Astrocyte of the spinal cord (primary cell): ENCODE results near the gene EPG5.
"Not testable (repeated sequence)": the region's sequence is repeated elsewhere in the genome, so short reads cannot be mapped to it uniquely, and the experiment has no call there.

ENCODE experiments used
- DNase-seq: peaks from one replicate; pipeline ENCODE4 v3.0.0; 2011; ENCODE audit warnings: low read depth, low spot score
- H3K4me3 ChIP-seq: 2 replicates; pipeline ENCODE4 v1.5.1; 2011; ENCODE audit warnings: low read depth, mild to moderate bottlenecking, low read length, moderate library complexity
- in situ Hi-C: cut with HindIII; loops from 2 replicates; pipeline ENCODE4 v1.10.0; 2017; ENCODE audit warnings: low sequenced_read_pairs
- TF ChIP-seq, protein P1 (sequence below): IDR thresholded peaks from 2 replicates; pipeline ENCODE4 v1.5.1; 2012; ENCODE audit warnings: low read depth, mild to moderate bottlenecking, low read length, inconsistent platforms

EPG5 gene

DNA sequence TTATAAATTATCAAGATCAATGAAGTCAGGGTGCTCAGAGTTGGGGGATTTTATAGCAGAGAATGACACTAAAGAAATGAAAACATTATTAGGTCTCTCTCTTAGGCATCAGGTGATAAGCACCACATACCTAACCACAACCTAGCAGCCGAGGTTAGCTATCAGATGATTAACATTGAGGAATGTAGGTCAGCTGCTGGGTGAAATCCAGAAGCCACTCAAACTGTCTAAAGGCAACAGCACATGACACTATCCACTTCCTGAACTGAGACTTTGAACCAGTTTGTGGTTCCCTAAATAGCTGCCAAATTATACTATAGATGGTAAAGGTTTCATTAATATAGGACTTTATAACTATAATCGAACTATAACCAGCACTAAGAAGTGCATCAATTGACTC, 4.7 kb downstream of the EPG5 start:
- in situ Hi-C loops: no loop called here
- H3K4me3 ChIP-seq: no peak overlapping the region
- peak; percentile 70 for DNase-seq

GRCh38 chr18:45959484-45959883, 7.6 kb downstream of the EPG5 start:
- DNase-seq, in situ Hi-C loops, H3K4me3 ChIP-seq: not testable (repeated sequence)

More for the DNA sequence above, 4.7 kb downstream of the EPG5 start:
- TF ChIP-seq, protein P1, sequence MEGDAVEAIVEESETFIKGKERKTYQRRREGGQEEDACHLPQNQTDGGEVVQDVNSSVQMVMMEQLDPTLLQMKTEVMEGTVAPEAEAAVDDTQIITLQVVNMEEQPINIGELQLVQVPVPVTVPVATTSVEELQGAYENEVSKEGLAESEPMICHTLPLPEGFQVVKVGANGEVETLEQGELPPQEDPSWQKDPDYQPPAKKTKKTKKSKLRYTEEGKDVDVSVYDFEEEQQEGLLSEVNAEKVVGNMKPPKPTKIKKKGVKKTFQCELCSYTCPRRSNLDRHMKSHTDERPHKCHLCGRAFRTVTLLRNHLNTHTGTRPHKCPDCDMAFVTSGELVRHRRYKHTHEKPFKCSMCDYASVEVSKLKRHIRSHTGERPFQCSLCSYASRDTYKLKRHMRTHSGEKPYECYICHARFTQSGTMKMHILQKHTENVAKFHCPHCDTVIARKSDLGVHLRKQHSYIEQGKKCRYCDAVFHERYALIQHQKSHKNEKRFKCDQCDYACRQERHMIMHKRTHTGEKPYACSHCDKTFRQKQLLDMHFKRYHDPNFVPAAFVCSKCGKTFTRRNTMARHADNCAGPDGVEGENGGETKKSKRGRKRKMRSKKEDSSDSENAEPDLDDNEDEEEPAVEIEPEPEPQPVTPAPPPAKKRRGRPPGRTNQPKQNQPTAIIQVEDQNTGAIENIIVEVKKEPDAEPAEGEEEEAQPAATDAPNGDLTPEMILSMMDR: no peak

DNA sequence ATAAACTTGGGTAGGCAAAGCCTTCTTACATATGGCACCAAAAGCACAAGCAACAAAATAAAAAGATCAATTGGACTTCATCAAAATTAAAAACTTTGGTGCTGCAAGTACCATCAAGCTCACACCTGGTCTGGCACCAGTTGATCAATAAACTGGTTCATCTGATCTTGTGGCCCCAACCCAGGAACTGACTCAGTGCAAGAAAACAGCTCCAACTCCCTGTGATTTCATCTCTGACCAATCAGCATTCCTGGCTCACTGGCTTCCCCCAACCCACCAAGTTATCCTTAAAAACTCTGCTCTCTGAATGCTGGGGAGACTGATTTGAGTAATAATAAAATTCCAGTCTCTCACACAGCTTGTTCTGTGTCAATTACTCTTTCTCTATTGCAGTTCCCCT, 8.4 kb downstream of the EPG5 start:
- in situ Hi-C loops: no loop called here
- H3K4me3 ChIP-seq: no peak overlapping the region
- no peak for DNase-seq
- TF ChIP-seq, protein P1: no peak

DNA sequence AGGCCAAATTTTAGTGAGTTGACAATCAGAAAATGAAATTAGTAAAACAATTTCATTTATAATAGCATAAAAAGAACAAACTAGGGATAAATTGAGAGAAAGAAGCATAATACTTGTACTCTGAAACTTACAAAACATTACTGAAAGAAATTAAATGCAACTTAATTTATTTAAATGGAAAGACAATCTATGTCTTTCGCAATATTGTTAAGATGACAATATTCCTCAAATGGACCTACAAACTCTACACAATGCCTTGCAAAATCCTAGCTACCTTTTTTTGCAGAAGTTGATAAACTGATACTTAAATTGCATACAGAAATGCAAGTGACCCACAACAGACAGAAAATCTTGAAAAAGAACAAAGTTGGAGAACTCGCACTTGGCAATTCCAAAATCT, 9.1 kb downstream of the EPG5 start:
- in situ Hi-C loops: no loop called here
- H3K4me3 ChIP-seq: no peak overlapping the region

GRCh38 chr18:45957100-45957499, 10.0 kb downstream of the EPG5 start:
- no peak overlapping the region for H3K4me3 ChIP-seq
- in situ Hi-C loops: no loop called here
- TF ChIP-seq, protein P1: no peak
- DNase-seq: peak; percentile 77

More for the DNA sequence above, 9.1 kb downstream of the EPG5 start:
- DNase-seq: no peak
- TF ChIP-seq, protein P1: no peak

DNA sequence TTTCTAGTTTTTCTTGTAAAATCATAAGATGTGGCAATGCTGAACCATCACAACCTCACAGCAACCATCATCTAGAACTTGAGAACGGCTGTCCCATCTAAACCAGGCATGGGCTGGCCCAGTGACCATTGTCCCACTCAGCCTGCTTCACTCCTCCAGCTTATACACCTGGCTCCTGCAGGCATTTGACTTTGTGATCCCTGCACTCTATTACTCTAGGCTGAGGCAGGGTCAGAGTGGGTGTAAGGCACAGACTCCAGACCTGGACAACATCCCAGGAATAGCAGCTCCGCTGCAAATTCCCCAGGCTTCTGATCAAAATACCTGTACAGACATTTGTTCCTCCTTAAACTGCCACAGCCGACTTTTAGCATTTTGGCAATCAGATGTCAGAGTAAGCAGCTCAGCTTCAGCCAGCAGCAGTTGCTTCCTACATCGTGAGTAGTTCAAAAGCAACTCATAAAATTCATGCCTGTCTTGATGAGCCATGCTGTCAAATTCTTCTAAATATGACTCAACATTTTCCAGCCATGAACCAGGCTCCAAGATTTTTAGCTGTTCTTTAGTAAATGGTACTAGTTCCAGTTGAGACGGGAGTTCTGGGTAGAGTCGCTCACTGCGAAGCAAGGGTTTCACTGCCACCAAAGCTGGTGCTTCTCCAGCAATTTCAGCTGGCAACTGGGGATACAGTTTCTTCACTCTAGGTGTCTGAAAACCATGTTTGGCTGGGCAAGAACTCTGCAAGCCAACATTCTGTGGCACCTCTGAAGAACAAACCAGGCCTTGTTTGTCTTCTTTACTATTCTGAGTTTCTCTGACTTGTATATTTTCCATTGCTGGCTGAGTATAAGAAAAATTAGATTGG, 12.8 kb downstream of the EPG5 start:
- TF ChIP-seq, protein P1: no peak
- DNase-seq: peak; percentile 88
- in situ Hi-C loops: no loop called here
- H3K4me3 ChIP-seq: no peak overlapping the region

GRCh38 chr18:45951016-45951714, 16.0 kb downstream of the EPG5 start:
- in situ Hi-C loops: no loop called here
- DNase-seq: peak; percentile 75
- TF ChIP-seq, protein P1: no peak
- H3K4me3 ChIP-seq: no peak overlapping the region
